ENCODE measurements around the gene ZNF773. TPM values are rescaled to one million over a fixed set of nuclear protein-coding genes. Genes with fewer than 3 reads are reported as not detected.
A peak's percentile ranks its signal among the peaks of the same experiment; 100 is the strongest.
"Not testable (repeated sequence)": the region's sequence is repeated elsewhere in the genome, so short reads cannot be mapped to it uniquely, and the experiment has no call there.

Gene ZNF773
- polyA plus RNA-seq (2013): 12.9 TPM

GRCh38 chr19:57499680-57500395 is at the start of gene ZNF773:
Gene ZNF773 (plus strand): TSS chr19:57499938. CDS start chr19:57500081, 143 bp downstream.
- H3K4me1 ChIP-seq (ENCODE audit: control extremely low read depth in 1 of 4, control insufficient read depth in 4 of 4, insufficient read depth in 4 of 4, low read length in 3 of 4); H3K27me3 ChIP-seq (replicated peaks in 2 of 5; ENCODE audit: control insufficient read depth in 4 of 5, insufficient read depth in 5 of 5, low read length in 4 of 5): not testable (repeated sequence)
- H3K9me3 ChIP-seq (ENCODE audit: control extremely low read depth in 1 of 5, control insufficient read depth in 4 of 5, insufficient read depth in 2 of 5, low read depth in 1 of 5, low read length in 4 of 5): peaks cover 9 to 33% (median 23%) of the 10 kb centered on the region in 5 experiments
- peak within 1 kb of the TSS; percentile 46 to 76 for H3K27ac ChIP-seq (ENCODE audit: insufficient read depth in 1 of 2, low read depth in 1 of 2, low read length in 2 of 2, poor library complexity in 1 of 2, severe bottlenecking in 2 of 2)
- peaks cover 15 to 31% (median 22%) of the 10 kb centered on the region in 4 experiments for H3K36me3 ChIP-seq (ENCODE audit: control insufficient read depth in 4 of 4, insufficient read depth in 4 of 4, low read length in 3 of 4)
- ChIA-PET CTCF (interaction anchor here (1.6 kb wide), 1 partner anchor 19 kb away, joined by 3 read pairs; no protein-coding TSS in a partner anchor), POLR2A (interaction anchor here (0.6 to 0.7 kb wide), 2 partner anchors 83 to 683 kb away, joined by 3 read pairs; partner anchors contain the start of gene ZNF274)
- DNase-seq: peak; percentile 99
- H3K4me3 ChIP-seq (ENCODE audit: control insufficient read depth in 1 of 7, extremely low read depth in 1 of 7, insufficient read depth in 4 of 7, low read depth in 2 of 7, low read length in 6 of 7): peak within 1 kb of the TSS; percentile 47 to 78 (median 72)
- WGBS (ENCODE audit: insufficient coverage): under 1% methylated on average over 42 of the region's 69 CpGs

DNA sequence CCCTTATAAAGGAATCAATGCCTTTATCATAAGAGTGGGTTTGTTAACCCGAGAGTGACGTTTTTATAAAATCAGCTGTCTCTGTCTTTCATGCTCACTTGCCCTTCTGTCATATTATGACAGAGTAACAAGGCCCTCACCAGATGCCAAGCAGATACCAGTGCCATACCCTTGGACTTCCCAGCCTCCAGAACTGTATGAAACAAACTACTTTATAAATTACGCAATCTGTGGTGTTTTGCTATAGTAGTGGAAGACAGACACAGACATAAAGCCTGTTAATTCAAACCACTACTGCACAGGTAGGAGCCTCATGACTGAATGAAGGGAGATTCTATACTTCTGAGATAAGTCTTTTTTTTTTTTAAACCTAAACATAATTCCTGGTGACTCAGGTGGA is 47.4 kb upstream of the ZNF773 start:
- Histone ChIP-seq H3K9me3 (ENCODE audit: control extremely low read depth in 1 of 5, control insufficient read depth in 4 of 5, insufficient read depth in 2 of 5, low read depth in 1 of 5, low read length in 4 of 5) (peaks cover 3 to 60% (median 32%) of the 10 kb centered on the region in 5 experiments), H3K36me3 (ENCODE audit: control insufficient read depth in 4 of 4, insufficient read depth in 4 of 4, low read length in 3 of 4) (peaks cover 3 to 40% (median 5%) of the 10 kb centered on the region in 4 experiments), H3K27ac (ENCODE audit: insufficient read depth in 1 of 2, low read depth in 1 of 2, low read length in 2 of 2, poor library complexity in 1 of 2, severe bottlenecking in 2 of 2) (no peak overlapping the region), H3K4me3 (ENCODE audit: control insufficient read depth in 1 of 7, extremely low read depth in 1 of 7, insufficient read depth in 4 of 7, low read depth in 2 of 7, low read length in 6 of 7) (no peak overlapping the region), H3K4me1 (ENCODE audit: control extremely low read depth in 1 of 4, control insufficient read depth in 4 of 4, insufficient read depth in 4 of 4, low read length in 3 of 4) (no peaks in the 10 kb centered on the region), H3K27me3 (replicated peaks in 2 of 5; ENCODE audit: control insufficient read depth in 4 of 5, insufficient read depth in 5 of 5, low read length in 4 of 5) (no peaks in the 10 kb centered on the region)
- ChIA-PET POLR2A (no interaction called here), CTCF (no interaction called here)
- DNase-seq: no peak
- 92% methylated on average over 2 of the region's 3 CpGs for WGBS (ENCODE audit: insufficient coverage)

DNA sequence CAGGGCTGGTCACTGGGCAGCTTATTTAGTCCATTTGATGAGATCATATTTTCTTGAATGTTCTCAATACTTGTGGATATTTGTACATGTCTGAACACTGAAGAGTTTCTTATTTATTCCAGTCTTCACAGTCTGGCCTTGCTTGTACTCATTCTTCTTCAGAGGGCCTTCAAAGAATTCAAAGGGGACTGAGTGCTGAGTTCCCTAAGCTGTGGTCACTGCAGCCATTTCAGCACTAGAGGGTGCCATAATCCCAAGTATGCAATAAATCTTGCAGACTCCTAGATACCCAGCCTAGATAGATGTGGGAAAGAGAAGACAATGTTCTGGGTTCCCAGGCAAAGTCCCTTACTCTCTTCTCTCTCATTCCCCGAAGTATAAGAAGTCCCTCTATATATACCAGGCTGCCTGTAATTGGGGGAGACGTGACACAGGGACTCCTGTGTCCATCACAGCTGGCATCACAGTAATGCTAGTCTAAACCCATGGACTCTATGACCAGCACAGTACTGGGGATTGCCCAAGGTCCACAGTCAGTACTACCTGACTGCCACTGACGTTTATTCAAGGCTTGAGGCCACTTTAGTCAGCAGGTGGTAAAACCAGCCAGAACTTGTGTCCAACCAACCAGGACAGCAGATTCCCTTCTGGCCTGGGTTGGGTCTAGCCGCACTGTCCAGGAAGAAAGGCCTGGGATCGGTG is 33.9 kb upstream of the ZNF773 start:
- CTCF ChIA-PET: interaction anchor here (1.3 kb wide), 1 partner anchor 15 kb away, joined by 3 read pairs; no protein-coding TSS in a partner anchor
- H3K27ac ChIP-seq (ENCODE audit: insufficient read depth in 1 of 2, low read depth in 1 of 2, low read length in 2 of 2, poor library complexity in 1 of 2, severe bottlenecking in 2 of 2): no peak overlapping the region
- peaks cover 4 to 29% (median 8%) of the 10 kb centered on the region in 4 experiments for H3K36me3 ChIP-seq (ENCODE audit: control insufficient read depth in 4 of 4, insufficient read depth in 4 of 4, low read length in 3 of 4)
- no peaks in the 10 kb centered on the region for H3K4me1 ChIP-seq (ENCODE audit: control extremely low read depth in 1 of 4, control insufficient read depth in 4 of 4, insufficient read depth in 4 of 4, low read length in 3 of 4)
- H3K27me3 ChIP-seq (replicated peaks in 2 of 5; ENCODE audit: control insufficient read depth in 4 of 5, insufficient read depth in 5 of 5, low read length in 4 of 5): no peaks in the 10 kb centered on the region
- DNase-seq: peak; percentile 40 to 70 (median 63)
- H3K9me3 ChIP-seq (ENCODE audit: control extremely low read depth in 1 of 5, control insufficient read depth in 4 of 5, insufficient read depth in 2 of 5, low read depth in 1 of 5, low read length in 4 of 5): peaks cover 27 to 62% (median 33%) of the 10 kb centered on the region in 5 experiments
- POLR2A ChIA-PET: no interaction called here
- H3K4me3 ChIP-seq (ENCODE audit: control insufficient read depth in 1 of 7, extremely low read depth in 1 of 7, insufficient read depth in 4 of 7, low read depth in 2 of 7, low read length in 6 of 7): peak overlapping the region in 1 of 7 experiments; percentile 11
- 72% methylated on average over 5 of the region's 5 CpGs for WGBS (ENCODE audit: insufficient coverage)

DNA sequence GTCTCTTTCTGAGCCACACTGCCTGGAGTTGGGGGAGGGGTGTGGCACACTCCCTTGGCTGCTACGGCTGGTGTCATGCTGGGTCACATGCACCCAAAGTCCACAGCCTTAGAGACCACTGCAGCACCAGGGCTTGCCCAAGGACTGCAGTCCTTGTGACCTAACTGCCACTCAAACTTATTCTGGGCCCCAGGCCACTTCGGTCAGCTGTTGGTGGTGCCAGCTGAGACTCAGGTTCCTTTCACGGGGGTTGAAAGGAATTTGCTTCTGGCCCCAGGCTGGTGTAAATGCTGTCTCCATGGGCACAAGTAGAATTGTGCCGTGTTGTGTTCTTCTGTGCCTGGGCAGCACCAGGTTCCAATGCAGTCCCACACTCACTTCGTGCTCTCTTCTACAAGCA is 33.2 kb upstream of the ZNF773 start:
- H3K4me1 ChIP-seq (ENCODE audit: control extremely low read depth in 1 of 4, control insufficient read depth in 4 of 4, insufficient read depth in 4 of 4, low read length in 3 of 4): no peaks in the 10 kb centered on the region
- DNase-seq: no peak
- CTCF ChIA-PET: interaction anchor here (1.3 kb wide), 1 partner anchor 16 kb away, joined by 3 read pairs; no protein-coding TSS in a partner anchor
- 100% methylated on average over 5 of the region's 5 CpGs for WGBS (ENCODE audit: insufficient coverage)
- peaks cover 6 to 35% (median 8%) of the 10 kb centered on the region in 4 experiments for H3K36me3 ChIP-seq (ENCODE audit: control insufficient read depth in 4 of 4, insufficient read depth in 4 of 4, low read length in 3 of 4)
- H3K9me3 ChIP-seq (ENCODE audit: control extremely low read depth in 1 of 5, control insufficient read depth in 4 of 5, insufficient read depth in 2 of 5, low read depth in 1 of 5, low read length in 4 of 5): peaks cover 26 to 62% (median 36%) of the 10 kb centered on the region in 5 experiments
- no peaks in the 10 kb centered on the region for H3K27me3 ChIP-seq (replicated peaks in 2 of 5; ENCODE audit: control insufficient read depth in 4 of 5, insufficient read depth in 5 of 5, low read length in 4 of 5)
- POLR2A ChIA-PET: no interaction called here
- H3K4me3 ChIP-seq (ENCODE audit: control insufficient read depth in 1 of 7, extremely low read depth in 1 of 7, insufficient read depth in 4 of 7, low read depth in 2 of 7, low read length in 6 of 7): peak overlapping the region in 1 of 7 experiments; percentile 11
- no peak overlapping the region for H3K27ac ChIP-seq (ENCODE audit: insufficient read depth in 1 of 2, low read depth in 1 of 2, low read length in 2 of 2, poor library complexity in 1 of 2, severe bottlenecking in 2 of 2)

- Histone ChIP-seq H3K36me3 (ENCODE audit: control insufficient read depth in 4 of 4, insufficient read depth in 4 of 4, low read length in 3 of 4) (peaks cover 24 to 67% (median 47%) of the 10 kb centered on the region in 4 experiments), H3K4me3 (ENCODE audit: control insufficient read depth in 1 of 7, extremely low read depth in 1 of 7, insufficient read depth in 4 of 7, low read depth in 2 of 7, low read length in 6 of 7) (peak overlapping the region in 1 of 7 experiments; percentile 17), H3K9me3 (ENCODE audit: control extremely low read depth in 1 of 5, control insufficient read depth in 4 of 5, insufficient read depth in 2 of 5, low read depth in 1 of 5, low read length in 4 of 5) (peaks cover 34 to 73% (median 54%) of the 10 kb centered on the region in 5 experiments), H3K27ac (ENCODE audit: insufficient read depth in 1 of 2, low read depth in 1 of 2, low read length in 2 of 2, poor library complexity in 1 of 2, severe bottlenecking in 2 of 2) (no peak overlapping the region), H3K27me3 (replicated peaks in 2 of 5; ENCODE audit: control insufficient read depth in 4 of 5, insufficient read depth in 5 of 5, low read length in 4 of 5) (no peaks in the 10 kb centered on the region), H3K4me1 (ENCODE audit: control extremely low read depth in 1 of 4, control insufficient read depth in 4 of 4, insufficient read depth in 4 of 4, low read length in 3 of 4) (peaks cover 0 to 8% (median 5%) of the 10 kb centered on the region in 4 experiments)
- 86% methylated on average over 3 of the region's 4 CpGs for WGBS (ENCODE audit: insufficient coverage)
- DNase-seq: peak in 2 of 3 donors; percentile 29 to 56
- POLR2A ChIA-PET: no interaction called here
- CTCF ChIA-PET: no interaction called here
These were observed 26.1 kb upstream of the ZNF773 start for GRCh38 chr19:57473646-57474045.

DNA sequence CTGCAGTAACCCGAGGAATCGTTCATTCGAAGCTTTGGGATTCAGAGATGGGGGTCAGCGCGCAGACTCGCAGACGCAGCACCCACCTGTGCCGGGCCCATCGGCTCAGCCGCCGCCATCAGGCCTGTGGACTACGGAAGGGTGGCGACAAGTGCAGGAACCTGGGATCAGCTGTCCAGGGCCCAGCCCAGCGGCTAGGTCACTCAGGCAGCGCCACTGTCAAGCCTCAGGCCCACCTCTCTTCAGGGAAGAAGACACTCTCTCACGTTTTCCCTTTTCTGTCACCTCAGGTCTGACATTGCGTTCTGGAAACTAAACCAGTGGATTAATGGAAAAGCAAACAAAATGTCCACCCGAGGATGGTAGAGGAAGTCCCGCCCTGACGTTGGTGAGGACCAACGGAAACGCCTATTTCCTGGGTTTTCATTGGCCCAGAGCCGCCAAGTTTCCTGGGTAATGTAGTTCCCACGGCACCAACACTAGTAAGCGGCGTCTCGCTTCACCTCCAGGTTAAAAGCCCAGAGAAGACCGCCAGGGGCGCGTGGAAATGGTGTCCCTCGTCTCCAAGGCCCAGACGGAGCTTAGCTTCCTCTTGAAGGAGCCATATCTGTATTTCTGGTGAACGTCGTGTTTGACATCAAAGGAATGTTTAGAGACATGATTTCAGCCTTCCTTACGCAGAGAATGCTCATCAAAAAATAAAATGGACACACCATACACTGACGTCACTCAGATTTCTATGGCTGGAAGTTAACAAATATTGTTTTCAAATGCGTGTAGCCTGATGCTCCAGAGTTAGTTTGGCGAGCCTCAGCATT is 22.3 kb upstream of the ZNF773 start, which contains the start of gene ZNF772:
Gene ZNF772, minus strand, starts transcription at position 376 of the 818 bp plus-strand sequence. Its CDS starts 257 bp downstream, at position 119.
- Histone ChIP-seq H3K36me3 (ENCODE audit: control insufficient read depth in 4 of 4, insufficient read depth in 4 of 4, low read length in 3 of 4) (peaks cover 24 to 42% (median 37%) of the 10 kb centered on the region in 4 experiments), H3K4me1 (ENCODE audit: control extremely low read depth in 1 of 4, control insufficient read depth in 4 of 4, insufficient read depth in 4 of 4, low read length in 3 of 4) (peaks cover 0 to 8% (median 5%) of the 10 kb centered on the region in 4 experiments), H3K27me3 (replicated peaks in 2 of 5; ENCODE audit: control insufficient read depth in 4 of 5, insufficient read depth in 5 of 5, low read length in 4 of 5) (no peaks in the 10 kb centered on the region), H3K27ac (ENCODE audit: insufficient read depth in 1 of 2, low read depth in 1 of 2, low read length in 2 of 2, poor library complexity in 1 of 2, severe bottlenecking in 2 of 2) (peak within 1 kb of the TSS; percentile 87 to 94), H3K9me3 (ENCODE audit: control extremely low read depth in 1 of 5, control insufficient read depth in 4 of 5, insufficient read depth in 2 of 5, low read depth in 1 of 5, low read length in 4 of 5) (peaks cover 14 to 65% (median 52%) of the 10 kb centered on the region in 5 experiments), H3K4me3 (ENCODE audit: control insufficient read depth in 1 of 7, extremely low read depth in 1 of 7, insufficient read depth in 4 of 7, low read depth in 2 of 7, low read length in 6 of 7) (peak within 1 kb of the TSS; percentile 74 to 95 (median 83))
- CTCF ChIA-PET: interaction anchor here (1.2 kb wide), 1 partner anchor 13 kb away, joined by 3 read pairs; no protein-coding TSS in a partner anchor
- peak; percentile 98 to 99 (median 99) for DNase-seq
- 8% methylated on average over 37 of the region's 38 CpGs for WGBS (ENCODE audit: insufficient coverage)
- POLR2A ChIA-PET: no interaction called here

All from common myeloid progenitor, CD34-positive (primary cell).